ENCODE data around the gene VIL1.
A peak's percentile ranks its signal among the peaks of the same experiment; 100 is the strongest.

Gene VIL1

GRCh38 chr2:218446547-218446946 lies 27.6 kb downstream of the VIL1 start:
- FAIRE-seq = no peak

GRCh38 chr2:218447072-218447471 lies 28.1 kb downstream of the VIL1 start:
- FAIRE-seq = no peak

- FAIRE-seq = no peak
These were observed 30.0 kb downstream of the VIL1 start for GRCh38 chr2:218448934-218449333.

DNA sequence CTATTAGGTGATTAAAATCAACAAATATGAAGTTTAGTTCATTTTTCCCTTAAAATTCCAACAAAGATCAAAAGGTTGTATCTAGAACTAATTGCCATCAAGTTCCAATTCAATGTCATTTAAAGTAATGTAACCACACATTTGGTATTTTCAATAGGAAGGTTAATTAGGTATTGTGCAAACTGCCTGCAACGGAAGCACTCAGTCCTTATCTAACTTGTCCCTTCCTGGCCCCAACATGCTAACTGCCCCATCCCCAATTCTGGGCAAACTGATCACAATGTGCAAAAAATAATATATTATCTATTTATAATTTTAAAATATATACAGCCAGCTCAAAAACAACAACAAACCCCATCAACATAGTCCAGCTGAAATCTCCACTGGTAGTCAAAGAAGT lies 33.2 kb downstream of the VIL1 start:
- no peak for FAIRE-seq

DNA sequence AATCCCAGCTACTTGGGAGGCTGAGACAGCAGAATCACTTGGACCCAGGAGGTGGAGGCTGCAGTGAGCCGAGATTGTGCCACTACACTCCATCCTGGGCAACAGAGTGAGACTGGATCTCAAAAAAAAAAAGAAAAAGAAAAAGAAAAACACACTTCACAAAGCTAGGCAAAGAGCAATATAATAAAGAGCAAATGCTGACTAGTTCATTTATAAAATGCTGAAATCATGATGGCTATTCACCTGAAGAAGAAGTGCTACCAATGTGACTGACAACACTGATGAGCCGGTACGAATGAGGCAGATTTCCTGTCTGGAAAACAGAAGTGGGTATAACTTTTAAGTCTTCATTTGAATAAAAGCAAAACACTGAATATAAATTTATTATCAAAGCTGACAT lies 37.9 kb downstream of the VIL1 start:
- no peak for FAIRE-seq

GRCh38 chr2:218458598-218458997 lies 39.7 kb downstream of the VIL1 start:
- FAIRE-seq = no peak

DNA sequence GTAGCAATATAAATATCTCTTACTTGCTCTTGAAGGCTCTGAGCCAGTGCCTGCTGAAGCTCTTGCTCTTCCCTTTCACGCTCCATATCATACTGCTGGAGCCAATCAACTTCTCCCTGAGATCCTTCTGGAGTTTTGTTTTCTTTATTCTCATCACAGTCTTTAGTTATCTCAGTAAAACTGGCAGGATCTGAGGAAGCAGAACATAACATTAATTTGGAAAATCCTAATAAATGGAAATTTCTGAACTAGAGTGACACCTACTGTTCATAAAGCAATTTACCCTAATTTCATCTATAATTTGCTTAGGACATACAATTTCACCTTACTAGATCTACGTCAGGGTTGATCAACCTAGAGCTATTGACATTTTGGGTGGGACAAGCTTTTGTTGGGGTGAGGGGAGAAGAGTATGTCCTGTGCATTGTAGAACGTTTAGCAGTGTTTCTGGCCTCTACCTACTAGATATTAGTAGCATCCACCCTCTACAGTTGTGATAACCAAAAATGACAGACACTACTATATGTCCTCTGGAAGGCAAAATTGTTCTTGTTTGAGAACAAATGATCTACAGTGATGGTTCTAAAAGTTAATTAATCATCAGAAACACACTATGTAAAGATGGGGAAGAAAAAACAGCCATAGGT lies 47.2 kb downstream of the VIL1 start:
- FAIRE-seq = peak; percentile 72

- FAIRE-seq = no peak
These were observed 51.5 kb downstream of the VIL1 start for GRCh38 chr2:218470448-218470847.

GRCh38 chr2:218471036-218471435 lies 52.1 kb downstream of the VIL1 start:
- no peak for FAIRE-seq

- FAIRE-seq = no peak
These were observed 53.1 kb downstream of the VIL1 start for GRCh38 chr2:218471982-218472381.

- no peak for FAIRE-seq
These were observed 54.1 kb downstream of the VIL1 start for GRCh38 chr2:218472988-218473387.

DNA sequence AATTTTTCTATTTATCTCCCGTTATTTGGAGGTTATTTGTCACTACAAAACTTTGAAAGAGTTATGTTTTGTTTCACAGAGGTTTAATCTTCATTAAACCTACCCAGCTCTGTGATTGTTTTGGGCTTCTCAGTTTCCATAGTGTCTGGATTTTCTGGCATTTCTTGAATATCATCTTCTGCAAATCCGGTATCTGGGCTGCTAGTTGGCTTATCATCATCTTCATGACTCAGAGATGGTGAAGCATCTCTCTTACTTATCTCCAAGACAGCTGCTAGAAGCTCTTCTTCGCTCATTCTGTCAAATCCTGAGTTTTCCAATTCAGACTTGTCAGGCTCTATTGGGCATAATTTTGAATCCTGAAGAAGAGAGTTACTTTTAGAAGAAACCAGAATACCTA lies 55.6 kb downstream of the VIL1 start:
- no peak for FAIRE-seq

DNA sequence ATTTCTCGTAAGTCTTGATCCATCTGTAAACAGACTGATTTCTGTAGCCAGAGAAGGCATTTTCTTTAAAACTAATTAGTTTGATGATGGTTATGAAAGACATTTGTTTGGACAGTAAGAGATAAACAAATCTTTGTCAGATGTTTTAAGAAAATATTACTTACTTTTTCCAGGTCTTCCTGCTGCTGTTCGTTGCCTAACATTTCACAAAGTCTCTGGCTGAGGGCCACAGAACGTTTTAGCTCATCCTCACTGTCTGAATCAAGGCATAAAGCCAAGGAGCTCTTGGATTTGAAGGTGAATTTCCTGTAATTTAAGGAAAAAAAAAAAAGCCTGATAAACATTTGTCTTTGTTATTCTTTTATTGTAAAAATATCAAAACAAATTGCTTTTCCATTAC lies 57.8 kb downstream of the VIL1 start:
- FAIRE-seq = no peak

GRCh38 chr2:218477247-218477646 lies 58.3 kb downstream of the VIL1 start:
- FAIRE-seq = no peak

DNA sequence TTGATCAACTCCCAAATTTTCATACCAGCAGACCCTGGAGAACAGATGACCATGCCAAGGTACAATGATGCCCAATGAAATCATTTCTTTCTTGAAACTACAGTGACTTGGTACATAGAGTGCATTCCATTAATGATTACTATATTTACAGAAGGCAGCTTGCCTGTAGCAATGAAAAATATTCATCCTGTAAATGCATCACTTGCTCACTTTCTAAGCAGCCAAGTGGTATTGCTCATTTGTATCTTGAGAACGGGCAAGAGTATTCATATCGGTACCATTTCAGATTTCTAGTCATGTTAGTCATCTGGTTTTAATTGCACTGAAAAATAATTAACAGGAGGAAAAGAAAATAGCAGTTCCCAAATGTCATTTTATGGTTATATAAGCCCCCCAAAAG lies 59.6 kb downstream of the VIL1 start:
- no peak for FAIRE-seq

GRCh38 chr2:218479595-218479994 lies 60.7 kb downstream of the VIL1 start:
- FAIRE-seq = no peak

- no peak for FAIRE-seq
These were observed 63.7 kb downstream of the VIL1 start for GRCh38 chr2:218482651-218483050.

GRCh38 chr2:218485986-218486667 lies 67.2 kb downstream of the VIL1 start:
- FAIRE-seq = no peak

DNA sequence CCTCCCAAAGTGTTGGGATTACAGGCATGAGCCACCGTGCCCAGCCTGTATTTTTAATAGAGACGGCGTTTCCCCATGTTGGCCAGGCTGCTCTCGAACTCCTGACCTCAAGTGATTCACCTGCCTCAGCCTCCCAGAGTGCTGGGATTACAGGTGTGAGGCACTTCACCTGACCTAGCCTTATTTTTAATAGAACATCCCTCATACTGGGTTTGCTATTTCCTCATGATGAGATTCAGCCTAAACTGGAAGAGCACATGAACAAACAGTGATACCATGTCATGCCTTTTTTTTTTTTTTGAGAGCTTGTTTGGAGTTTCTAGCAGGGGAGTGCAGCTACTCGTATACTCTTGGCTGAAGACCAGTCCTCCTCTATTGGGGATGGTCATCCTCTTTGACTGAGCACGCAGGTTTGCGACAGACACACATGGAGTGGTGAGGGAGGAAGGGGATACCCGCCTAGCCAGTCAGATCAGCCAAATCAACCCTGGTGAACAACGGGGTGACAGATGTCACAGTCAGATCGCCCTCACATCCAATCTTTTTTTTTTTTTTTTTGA lies 81.7 kb downstream of the VIL1 start:
- FAIRE-seq = no peak

GRCh38 chr2:218501665-218502064 lies 82.7 kb downstream of the VIL1 start:
- no peak for FAIRE-seq

Measured in TTC549 (cell line).